ENCODE data around the gene PTP4A2.

PTP4A2 gene

DNA sequence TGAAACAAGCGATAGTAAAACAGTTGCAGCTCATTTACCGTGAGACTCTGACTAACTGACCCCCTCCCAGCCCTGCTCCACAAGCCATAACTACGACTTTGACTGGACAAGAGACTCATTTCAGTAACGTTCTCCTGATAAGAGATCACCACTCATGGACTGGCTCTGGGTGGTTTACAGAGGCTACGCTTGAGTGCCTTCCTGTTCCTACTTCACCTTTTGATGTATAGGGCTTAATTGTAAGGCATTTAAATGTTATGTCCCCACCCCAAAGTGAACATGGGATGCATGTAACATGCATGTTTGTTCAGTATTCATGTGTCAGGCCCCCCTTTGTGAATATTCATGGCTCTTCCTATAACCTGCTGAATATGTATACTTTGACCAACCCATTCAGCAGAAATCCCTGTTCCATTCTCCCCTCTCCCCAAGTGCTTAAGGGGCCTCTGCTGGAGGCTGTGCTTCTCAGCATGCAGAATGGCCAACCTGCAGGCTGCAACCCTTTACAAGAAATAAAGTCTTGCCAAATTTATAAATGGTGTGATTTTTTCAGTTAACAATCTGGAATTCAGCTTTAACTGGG lies 71.6 kb downstream of the PTP4A2 start:
- in situ Hi-C loops (cut with HindIII; ENCODE audit: low sequenced_read_pairs): no loop called here
- H3K4me3 ChIP-seq (ENCODE audit: low read depth, low read length): no peak overlapping the region
- DNase-seq (ENCODE audit: low read depth, low spot score): no peak
- TF ChIP-seq, protein P1, sequence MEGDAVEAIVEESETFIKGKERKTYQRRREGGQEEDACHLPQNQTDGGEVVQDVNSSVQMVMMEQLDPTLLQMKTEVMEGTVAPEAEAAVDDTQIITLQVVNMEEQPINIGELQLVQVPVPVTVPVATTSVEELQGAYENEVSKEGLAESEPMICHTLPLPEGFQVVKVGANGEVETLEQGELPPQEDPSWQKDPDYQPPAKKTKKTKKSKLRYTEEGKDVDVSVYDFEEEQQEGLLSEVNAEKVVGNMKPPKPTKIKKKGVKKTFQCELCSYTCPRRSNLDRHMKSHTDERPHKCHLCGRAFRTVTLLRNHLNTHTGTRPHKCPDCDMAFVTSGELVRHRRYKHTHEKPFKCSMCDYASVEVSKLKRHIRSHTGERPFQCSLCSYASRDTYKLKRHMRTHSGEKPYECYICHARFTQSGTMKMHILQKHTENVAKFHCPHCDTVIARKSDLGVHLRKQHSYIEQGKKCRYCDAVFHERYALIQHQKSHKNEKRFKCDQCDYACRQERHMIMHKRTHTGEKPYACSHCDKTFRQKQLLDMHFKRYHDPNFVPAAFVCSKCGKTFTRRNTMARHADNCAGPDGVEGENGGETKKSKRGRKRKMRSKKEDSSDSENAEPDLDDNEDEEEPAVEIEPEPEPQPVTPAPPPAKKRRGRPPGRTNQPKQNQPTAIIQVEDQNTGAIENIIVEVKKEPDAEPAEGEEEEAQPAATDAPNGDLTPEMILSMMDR (IDR thresholded peaks at IDR 0.05; ENCODE audit: low read depth, low read length): no peak

DNA sequence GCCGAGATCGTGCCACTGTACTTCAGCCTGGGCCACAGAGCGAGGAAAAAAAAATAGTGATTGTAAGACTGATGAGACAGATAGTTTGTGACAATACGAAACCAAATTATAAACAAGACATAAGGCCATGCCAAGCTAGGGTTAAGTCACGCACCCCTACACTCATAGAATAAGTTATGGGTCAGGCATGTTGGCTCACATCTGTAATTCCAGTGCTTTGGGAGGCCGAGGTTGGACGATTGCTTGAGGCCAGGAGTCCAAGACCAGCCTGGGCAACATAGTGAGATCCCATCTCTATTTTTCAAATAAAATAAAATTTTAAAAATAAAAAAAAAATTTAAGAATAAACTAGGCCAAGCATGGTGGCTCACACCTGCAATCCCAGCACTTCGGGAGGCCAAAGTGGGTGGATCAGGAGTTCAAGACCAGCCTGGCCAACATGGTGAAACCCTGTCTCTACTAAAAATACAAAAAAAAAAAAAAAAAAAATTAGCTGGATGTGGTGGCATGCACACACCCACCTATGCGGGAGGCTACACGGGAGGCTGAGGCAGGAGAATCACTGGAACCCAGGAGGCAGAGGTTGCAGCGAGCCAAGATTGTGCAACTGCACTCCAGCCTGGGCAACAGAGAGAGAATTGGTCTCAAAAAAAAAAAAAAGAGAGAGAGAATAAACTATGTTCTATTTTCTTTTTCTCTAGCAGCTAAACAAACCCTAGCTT lies 72.3 kb downstream of the PTP4A2 start:
- no peak for DNase-seq (ENCODE audit: low read depth, low spot score)

DNA sequence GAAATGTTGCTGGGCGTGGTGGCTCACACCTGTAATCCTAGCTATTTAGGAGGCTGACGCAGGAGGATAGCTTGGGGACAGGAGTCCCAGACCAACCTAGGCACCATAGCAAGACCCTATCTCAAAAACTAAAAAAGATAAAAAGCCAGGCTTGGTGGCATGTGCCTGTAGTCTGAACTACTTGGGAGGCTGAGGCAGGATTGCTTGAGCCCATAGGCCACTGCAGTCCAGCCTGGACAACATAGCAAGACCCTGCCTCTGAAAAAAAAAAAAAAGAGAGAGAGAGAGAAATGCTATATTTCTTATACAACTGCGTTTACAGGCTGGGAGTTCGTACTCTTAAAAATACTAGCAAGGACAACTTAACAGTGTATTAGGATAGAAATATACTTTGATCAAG lies 76.1 kb downstream of the PTP4A2 start:
- TF ChIP-seq, protein P1 (IDR thresholded peaks at IDR 0.05; ENCODE audit: low read depth, low read length): no peak
- DNase-seq (ENCODE audit: low read depth, low spot score): no peak
- in situ Hi-C loops (cut with HindIII; ENCODE audit: low sequenced_read_pairs): no loop called here

More for the DNA sequence above, 72.3 kb downstream of the PTP4A2 start:
- TF ChIP-seq, protein P1 (IDR thresholded peaks at IDR 0.05; ENCODE audit: low read depth, low read length): no peak
- H3K4me3 ChIP-seq (ENCODE audit: low read depth, low read length): no peak overlapping the region
- in situ Hi-C loops (cut with HindIII; ENCODE audit: low sequenced_read_pairs): no loop called here

DNA sequence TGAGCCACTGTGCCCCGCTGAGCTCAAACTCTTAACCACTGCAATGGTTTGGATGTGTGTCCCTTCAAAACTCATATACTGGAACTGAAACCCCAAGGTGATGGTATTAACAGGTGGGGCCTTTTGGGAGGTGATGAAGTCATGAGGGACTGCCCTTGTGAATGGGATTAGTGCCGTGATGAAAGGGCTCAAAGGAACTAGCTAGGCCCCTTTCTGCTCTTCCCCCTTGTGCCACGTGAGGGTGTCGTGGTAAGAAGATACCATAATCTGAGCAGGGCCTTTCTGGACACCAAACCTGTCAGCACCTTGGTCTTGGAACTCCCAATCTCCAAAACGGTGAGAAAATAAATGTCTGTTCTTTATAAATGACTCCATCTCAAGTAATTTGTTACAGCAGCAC lies 76.8 kb downstream of the PTP4A2 start:
- DNase-seq (ENCODE audit: low read depth, low spot score): no peak
- no peak overlapping the region for H3K4me3 ChIP-seq (ENCODE audit: low read depth, low read length)
- in situ Hi-C loops (cut with HindIII; ENCODE audit: low sequenced_read_pairs): no loop called here
- TF ChIP-seq, protein P1 (IDR thresholded peaks at IDR 0.05; ENCODE audit: low read depth, low read length): no peak

More for the DNA sequence above, 76.1 kb downstream of the PTP4A2 start:
- H3K4me3 ChIP-seq (ENCODE audit: low read depth, low read length): no peak overlapping the region

DNA sequence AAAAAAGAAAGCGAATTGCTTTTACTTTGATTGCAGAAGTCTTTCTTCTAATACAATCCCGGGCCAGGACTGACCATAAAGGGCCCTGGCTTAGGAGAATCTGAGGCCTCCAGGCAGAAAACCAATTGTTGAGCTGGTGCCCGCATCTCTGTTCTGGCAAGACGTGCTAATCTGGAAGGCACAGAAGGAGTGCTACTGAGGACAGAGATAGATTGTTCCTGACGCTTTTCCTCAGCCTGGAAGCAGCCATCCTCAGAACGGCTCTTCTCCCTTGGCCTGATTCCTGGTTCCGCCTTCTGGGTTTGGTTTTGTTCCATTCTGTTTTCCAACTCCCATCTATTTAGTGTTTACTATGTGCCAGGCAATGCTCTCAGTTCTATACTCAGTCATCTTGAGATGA lies 77.6 kb downstream of the PTP4A2 start:
- DNase-seq (ENCODE audit: low read depth, low spot score): no peak
- in situ Hi-C loops (cut with HindIII; ENCODE audit: low sequenced_read_pairs): no loop called here
- no peak overlapping the region for H3K4me3 ChIP-seq (ENCODE audit: low read depth, low read length)
- TF ChIP-seq, protein P1 (IDR thresholded peaks at IDR 0.05; ENCODE audit: low read depth, low read length): no peak

DNA sequence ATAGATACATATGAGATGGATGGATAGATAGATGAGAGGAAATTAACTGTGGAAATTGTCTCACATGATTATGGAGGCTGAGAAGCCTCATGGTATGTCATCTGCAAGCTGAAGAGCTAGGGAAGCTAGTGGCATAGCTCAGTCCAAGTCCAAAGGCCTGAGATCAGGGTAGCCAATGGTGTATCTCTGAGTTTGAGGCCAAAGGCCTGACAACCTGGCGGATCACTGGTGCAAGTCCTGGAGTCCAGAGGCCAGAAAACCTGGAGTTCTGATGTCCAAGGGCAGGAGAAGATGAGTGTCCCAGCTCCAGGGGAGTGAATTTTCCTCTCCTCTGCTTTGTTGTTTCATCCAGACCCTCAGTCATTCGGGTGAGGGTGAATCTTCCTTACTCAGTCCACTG lies 78.4 kb downstream of the PTP4A2 start:
- TF ChIP-seq, protein P1 (IDR thresholded peaks at IDR 0.05; ENCODE audit: low read depth, low read length): no peak
- no peak for DNase-seq (ENCODE audit: low read depth, low spot score)
- H3K4me3 ChIP-seq (ENCODE audit: low read depth, low read length): no peak overlapping the region
- in situ Hi-C loops (cut with HindIII; ENCODE audit: low sequenced_read_pairs): no loop called here
